H1 (cell line): ENCODE data around the gene SLC6A3. TPM values are rescaled to one million over a fixed set of nuclear protein-coding genes. Genes with fewer than 3 reads are reported as not detected.
A peak's percentile ranks its signal among the peaks of the same experiment; 100 is the strongest.

Experiments
- CTCF ChIA-PET: fragments of 300-600 bp; sonication (Branson Sonifier 250); formaldehyde crosslinking; loops from one replicate; lab custom pipeline; 2021; ENCODE audit not compliant: partially characterized antibody; lab: Charles Lee
- POLR2A ChIA-PET: fragments of 300-600 bp; sonication (Branson Sonifier 250); formaldehyde crosslinking; loops from one replicate; lab custom pipeline; 2021; ENCODE audit warnings: inconsistent platforms; ENCODE audit not compliant: partially characterized antibody; lab: Charles Lee
- DNase-seq, 2 experiments: peaks; one replicate each; pipeline versions ENCODE4 v3.0.0 to v3.0.0-alpha.2; 2010 to 2022; ENCODE audit warnings: low spot score in 2 of 2, low read depth in 1 of 2, mixed read lengths in 1 of 2
- FAIRE-seq: peaks from 2 replicates; lab custom pipeline; 2011; peaks lifted over from hg19 to GRCh38; lab: Jason Lieb, UNC
- H2AFZ ChIP-seq: 2 replicates; pipeline ENCODE4 v1.8.1; 2012; ENCODE audit warnings: low read length, inconsistent platforms
- H2AK5ac ChIP-seq: 2 replicates; pipeline ENCODE4 v1.6.1; 2013; ENCODE audit warnings: low read depth, low read length
- H2BK120ac ChIP-seq: replicated peaks from 2 replicates; pipeline ENCODE3; 2013; ENCODE audit warnings: low read depth, low read length, inconsistent platforms
- H2BK12ac ChIP-seq: 2 replicates; pipeline ENCODE4 v1.6.1; 2013; ENCODE audit warnings: low read depth, low read length
- H2BK15ac ChIP-seq: 2 replicates; pipeline ENCODE4 v1.6.1; 2013; ENCODE audit warnings: low read length
- H2BK20ac ChIP-seq: 2 replicates; pipeline ENCODE4 v1.6.1; 2013; ENCODE audit warnings: low read length
- H2BK5ac ChIP-seq: 2 replicates; pipeline ENCODE4 v1.6.1; 2013; ENCODE audit warnings: low read depth, low read length
- H3K14ac ChIP-seq: 2 replicates; pipeline ENCODE4 v1.6.1; 2013; ENCODE audit warnings: inconsistent platforms; ENCODE audit not compliant: insufficient read length
- H3K18ac ChIP-seq: 2 replicates; pipeline ENCODE4 v1.6.1; 2013; ENCODE audit warnings: low read length; ENCODE audit errors: extremely low read depth
- H3K23ac ChIP-seq: 2 replicates; pipeline ENCODE4 v1.6.1; 2013; ENCODE audit warnings: inconsistent platforms; ENCODE audit not compliant: insufficient read length
- H3K23me2 ChIP-seq: 2 replicates; pipeline ENCODE4 v1.6.1; 2013; ENCODE audit warnings: low read depth, low read length
- H3K27ac ChIP-seq: 2 replicates; pipeline ENCODE4 v1.6.1; 2011; ENCODE audit warnings: low read depth, low read length, inconsistent platforms
- H3K27me3 ChIP-seq, 4 experiments: replicated peaks in 1 of 4; 1 replicate in 1 of 4; 2 replicates in 3 of 4; pipeline versions ENCODE4 v1.6.1 to v1.8.1; 2011 to 2013; ENCODE audit warnings: low read length in 3 of 4, mild to moderate bottlenecking in 3 of 4, inconsistent platforms in 2 of 4, mixed read lengths in 2 of 4, moderate library complexity in 1 of 4; ENCODE audit not compliant: control insufficient read depth in 3 of 4, insufficient read depth in 3 of 4; ENCODE audit errors: extremely low read depth in 1 of 4
- H3K36me3 ChIP-seq, 4 experiments: 2 replicates each; pipeline versions ENCODE4 v1.6.1 to v1.8.1; 2011 to 2013; ENCODE audit warnings: mild to moderate bottlenecking in 4 of 4, low read length in 3 of 4, moderate library complexity in 2 of 4, control low read depth in 1 of 4, inconsistent platforms in 1 of 4; ENCODE audit not compliant: insufficient read depth in 4 of 4, control insufficient read depth in 2 of 4
- H3K4ac ChIP-seq: replicated peaks from 2 replicates; pipeline ENCODE3; 2013; ENCODE audit warnings: low read length, low read depth, mixed read lengths, inconsistent platforms; ENCODE audit not compliant: insufficient read length
- H3K4me1 ChIP-seq, 4 experiments: replicated peaks in 1 of 4; 1 replicate in 1 of 4; 2 replicates in 3 of 4; pipeline versions ENCODE4 v1.6.1 to v1.8.1; 2011 to 2013; ENCODE audit warnings: low read length in 3 of 4, inconsistent platforms in 2 of 4, mixed read lengths in 1 of 4; ENCODE audit not compliant: insufficient read depth in 4 of 4, control insufficient read depth in 3 of 4
- H3K4me2 ChIP-seq, 2 experiments: 2 replicates each; pipeline versions ENCODE4 v1.6.1 to v1.8.1; 2011 to 2013; ENCODE audit warnings: low read depth in 2 of 2, low read length in 2 of 2, control low read depth in 1 of 2, inconsistent platforms in 1 of 2, mild to moderate bottlenecking in 1 of 2; ENCODE audit not compliant: insufficient read depth in 1 of 2
- H3K4me3 ChIP-seq, 4 experiments: fragments of 200-600, 300-600 bp in 1 of 4; sonication (generic), shearing (Covaris generic), sonication (Bioruptor Twin) in 1 of 4; 2 replicates each; pipeline versions ENCODE4 v1.5.1 to v1.8.1; 2011 to 2016; ENCODE audit warnings: low read length in 4 of 4, low read depth in 3 of 4, control low read depth in 2 of 4, inconsistent platforms in 2 of 4, mild to moderate bottlenecking in 2 of 4, mixed read lengths in 1 of 4, moderate library complexity in 1 of 4; ENCODE audit not compliant: insufficient read depth in 2 of 4; ENCODE audit errors: extremely low read depth in 1 of 4
- H3K56ac ChIP-seq: replicated peaks from 2 replicates; pipeline ENCODE3; 2013; ENCODE audit warnings: low read depth, mild to moderate bottlenecking, mixed read lengths, low read length, inconsistent platforms; ENCODE audit not compliant: insufficient read length
- H3K79me1 ChIP-seq: 2 replicates; pipeline ENCODE4 v1.6.1; 2013; ENCODE audit warnings: low read depth, low read length, control low read depth
- H3K79me2 ChIP-seq, 2 experiments: 2 replicates each; pipeline versions ENCODE4 v1.6.1 to v1.8.1; 2012 to 2013; ENCODE audit warnings: low read length in 2 of 2, mild to moderate bottlenecking in 2 of 2, inconsistent platforms in 1 of 2; ENCODE audit not compliant: insufficient read depth in 2 of 2, control insufficient read depth in 1 of 2
- H3K9ac ChIP-seq, 4 experiments: replicated peaks in 1 of 4; 1 replicate in 1 of 4; 2 replicates in 3 of 4; pipeline versions ENCODE4 v1.6.1 to v1.8.1; 2011 to 2013; ENCODE audit warnings: low read depth in 3 of 4, low read length in 3 of 4, control low read depth in 2 of 4, mild to moderate bottlenecking in 2 of 4, moderate library complexity in 2 of 4, inconsistent platforms in 1 of 4; ENCODE audit errors: extremely low read depth in 1 of 4
- H3K9me3 ChIP-seq, 2 experiments: 2 replicates each; pipeline versions ENCODE4 v1.6.1 to v1.8.1; 2012 to 2013; ENCODE audit warnings: mild to moderate bottlenecking in 2 of 2, moderate library complexity in 2 of 2, control low read depth in 1 of 2, inconsistent platforms in 1 of 2, low read depth in 1 of 2, low read length in 1 of 2, mixed read lengths in 1 of 2; ENCODE audit not compliant: insufficient read depth in 2 of 2
- H4K20me1 ChIP-seq, 2 experiments: replicated peaks in 1 of 2; 2 replicates each; pipeline versions ENCODE3 to v1.8.1; 2011 to 2013; ENCODE audit warnings: inconsistent platforms in 2 of 2, low read length in 2 of 2, mild to moderate bottlenecking in 1 of 2; ENCODE audit not compliant: insufficient read depth in 2 of 2, control insufficient read depth in 1 of 2
- H4K5ac ChIP-seq: 2 replicates; pipeline ENCODE4 v1.6.1; 2013; ENCODE audit warnings: low read length, low read depth, mixed read lengths, inconsistent platforms; ENCODE audit not compliant: insufficient read length
- H4K8ac ChIP-seq: 2 replicates; pipeline ENCODE4 v1.8.0; 2013; ENCODE audit warnings: mild to moderate bottlenecking, moderate library complexity, low read length, inconsistent platforms; ENCODE audit not compliant: insufficient read depth; ENCODE audit errors: extremely low read depth
- H4K91ac ChIP-seq: replicated peaks from 2 replicates; pipeline ENCODE3; 2013; ENCODE audit warnings: low read length, mixed read lengths, inconsistent platforms; ENCODE audit not compliant: insufficient read length
- BCL11A ChIP-seq, 2 experiments: IDR thresholded peaks; one replicate each; pipeline ENCODE4 v1.6.1; 2011; ENCODE audit warnings: low read depth in 2 of 2, low read length in 2 of 2, mild to moderate bottlenecking in 2 of 2
- GABPA ChIP-seq: IDR thresholded peaks from 2 replicates; pipeline ENCODE4 v1.6.1; 2011; ENCODE audit warnings: mild to moderate bottlenecking, low read length, moderate library complexity, borderline replicate concordance; ENCODE audit not compliant: insufficient read depth
- POLR2AphosphoS5 ChIP-seq: IDR thresholded peaks from 2 replicates; pipeline ENCODE4 v1.6.1; 2011; ENCODE audit warnings: low read depth, low read length
- WGBS, 2 experiments: shearing (Covaris generic) in 1 of 2; methylation state at CpG; one replicate each; pipeline versions ENCODE4 v1.1.6 to v1.1.7; 2013 to 2015; ENCODE audit warnings: low lambda C conversion rate in 2 of 2, mixed read lengths in 2 of 2, inconsistent platforms in 1 of 2, low coverage in 1 of 2, missing lambda C conversion rate in 1 of 2; ENCODE audit not compliant: insufficient replicate concordance in 2 of 2, insufficient coverage in 1 of 2, insufficient read length in 1 of 2; ENCODE audit errors: extremely low coverage in 1 of 2, missing lambda C conversion rate in 1 of 2; 5-methylcytosine and 5-hydroxymethylcytosine counted together
- polyA plus RNA-seq, 7 experiments: library from polyadenylated mRNA; depleted of rRNA in 3 of 7; stranded (reverse) in 5 of 7; unstranded in 2 of 7; fragments of >200 nt in 5 of 7; fragments of 200-250 nt in 2 of 7; gene quantifications; 1 replicate in 5 of 7; 2 replicates in 1 of 7; 4 replicates in 1 of 7; pipeline versions ENCODE4 v1.2.1 to v1.2.3, GENCODE V29; 2011 to 2013; ENCODE audit warnings: missing spikeins in 2 of 7, mixed read lengths in 2 of 7
- total RNA-seq: library from RNA; stranded (reverse); fragmentation: NEBNext Ultra II Directional; extraction: Animal tissue kit (Norgen Biotek cat#: 25700); gene quantifications from 2 replicates; pipeline ENCODE4 v1.2.1, GENCODE V29; 2021

Gene SLC6A3
- total and polyA plus RNA-seq, 2 of the 8 experiments (the other 6 are each of a cell fraction or from before 2014, with no cell fraction given), result 0.48 to 0.91 TPM

DNA sequence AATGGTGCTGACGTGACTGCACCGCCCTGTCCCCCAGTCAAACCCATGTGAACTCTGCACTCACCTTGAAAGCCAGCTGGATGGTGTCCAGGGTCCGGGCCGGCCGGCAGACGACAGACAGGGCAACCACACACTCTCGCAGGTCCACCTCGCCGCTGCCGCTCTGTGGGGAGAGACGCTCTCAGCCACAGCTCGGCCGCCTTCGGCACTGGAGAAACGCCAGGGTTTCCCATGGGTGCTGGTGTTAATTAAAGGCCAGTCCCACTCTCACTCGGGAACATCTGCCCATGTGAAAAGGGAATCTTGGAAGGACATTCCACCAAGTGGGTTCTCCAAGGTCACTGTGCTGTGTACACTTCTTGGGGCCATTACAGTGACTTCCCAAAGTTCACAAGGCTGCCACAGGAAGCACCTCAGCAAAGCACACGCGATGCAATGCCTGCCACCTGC lies 25.5 kb upstream of the SLC6A3 start:
- no peak overlapping the region for H2AFZ ChIP-seq
- no peak overlapping the region for H4K91ac ChIP-seq
- no peak for TF ChIP-seq GABPA
- TF ChIP-seq BCL11A (IDR thresholded peaks at IDR 0.05; ENCODE audit: low read depth in 2 of 2, low read length in 2 of 2), result no peak
- peak; percentile 11; the same call in 1 of the 2 replicates for TF ChIP-seq POLR2AphosphoS5
- no peak overlapping the region for H2AK5ac ChIP-seq
- no peak overlapping the region for H3K4ac ChIP-seq
- ChIA-PET POLR2A (no interaction called here), CTCF (interaction anchor here (0.8 to 5.6 kb wide), 3 partner anchors 9 to 91 kb away, joined by 3 to 47 read pairs (median 5); no protein-coding TSS in a partner anchor)
- no peaks in the 10 kb centered on the region; the same call in 1 of the 2 replicates for H3K79me1 ChIP-seq
- WGBS, 2 experiments, result 89% methylated on average over 18 of the region's 18 CpGs; no CpG with 5 or more reads in 1 of the 2 experiments
- H3K18ac ChIP-seq, result no peak overlapping the region
- H4K20me1 ChIP-seq, result peaks cover 1 to 16% of the 10 kb centered on the region in 2 experiments
- H3K9me3 ChIP-seq, result peaks cover under 1 to 7% of the 10 kb centered on the region in 2 experiments; a peak in 1 of 4 replicates
- H3K14ac ChIP-seq, result no peak overlapping the region
- no peak overlapping the region for H2BK120ac ChIP-seq
- no peak overlapping the region for H3K4me2 ChIP-seq
- H4K8ac ChIP-seq, result no peak overlapping the region
- H2BK5ac ChIP-seq, result no peak overlapping the region
- no peaks in the 10 kb centered on the region for H3K79me2 ChIP-seq
- H3K27me3 ChIP-seq, result no peaks in the 10 kb centered on the region
- DNase-seq (no peak), FAIRE-seq (no peak)
- H3K36me3 ChIP-seq, result peaks cover 19 to 74% (median 56%) of the 10 kb centered on the region in 4 experiments
- H3K4me1 ChIP-seq, result no peaks in the 10 kb centered on the region
- 0 out of 2 replicates have a peak, but pooled peaks cover 1% of the 10 kb centered on the region for H3K23me2 ChIP-seq
- H4K5ac ChIP-seq, result no peak overlapping the region
- H2BK20ac ChIP-seq, result no peak overlapping the region
- no peak overlapping the region for H3K9ac ChIP-seq
- no peak overlapping the region for H3K23ac ChIP-seq
- no peak overlapping the region for H3K4me3 ChIP-seq
- no peak overlapping the region for H2BK12ac ChIP-seq
- no peak overlapping the region for H2BK15ac ChIP-seq
- no peak overlapping the region for H3K27ac ChIP-seq
- H3K56ac ChIP-seq, result no peak overlapping the region
